Measurements from ENCODE around the gene SPRR3. TPM values are rescaled to one million over a fixed set of nuclear protein-coding genes. Genes with fewer than 3 reads are reported as not detected.

SPRR3 gene
- total and polyA plus RNA-seq, 4 donors = 0.24 to 0.49 (median 0.39) TPM; not detected in 1

DNA sequence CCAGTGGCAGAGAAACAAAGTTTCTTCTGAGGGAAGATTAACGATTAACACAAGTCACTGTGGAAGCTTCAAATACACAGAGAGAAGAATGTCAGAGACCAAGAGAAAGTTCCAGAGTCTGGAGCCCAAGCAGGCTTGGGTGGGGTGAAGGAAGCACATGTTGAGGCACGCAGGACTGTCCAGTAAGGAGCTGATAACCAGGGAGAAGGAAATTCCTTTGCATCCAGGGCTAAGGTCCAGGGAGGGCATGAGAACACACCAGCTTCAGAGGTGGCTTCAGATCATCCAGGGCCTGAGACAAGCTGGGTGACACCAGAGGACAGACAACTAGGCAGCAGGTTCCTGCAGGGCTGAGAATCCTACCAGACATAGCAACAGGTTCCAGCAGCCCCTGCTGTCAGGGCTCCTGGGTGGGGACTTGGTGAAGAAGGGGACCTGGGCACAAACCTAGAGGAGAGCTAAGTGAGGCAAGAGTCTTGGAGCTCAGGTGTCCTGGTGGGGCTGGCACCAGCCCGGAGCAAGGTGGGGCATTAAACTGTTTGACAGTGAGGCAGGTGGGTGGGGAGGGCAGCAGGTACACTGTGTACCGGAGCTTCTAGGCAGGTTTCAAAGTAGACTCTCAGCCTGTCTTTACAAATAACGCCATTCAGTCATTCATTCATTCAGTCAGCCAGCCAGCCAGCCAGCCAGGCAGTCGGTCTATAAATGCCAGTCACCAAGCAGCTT, 20.2 kb upstream of the SPRR3 start:
- no peak for DNase-seq (ENCODE audit: low read depth in 4 of 6, low spot score in 6 of 6)
- Histone ChIP-seq H3K27ac (ENCODE audit: low read depth, low read length) (no peak overlapping the region), H3K4me3 (ENCODE audit: low read depth, low read length) (no peak overlapping the region), H3K27me3 (ENCODE audit: control insufficient read depth, insufficient read depth, low read length) (no peaks in the 10 kb centered on the region), H3K9me3 (ENCODE audit: control insufficient read depth, insufficient read depth, low read length) (no peaks in the 10 kb centered on the region), H3K4me1 (ENCODE audit: control insufficient read depth, insufficient read depth, low read length) (no peaks in the 10 kb centered on the region), H3K36me3 (ENCODE audit: control insufficient read depth, insufficient read depth, low read length) (no peaks in the 10 kb centered on the region)
- WGBS (ENCODE audit: insufficient coverage) = 90% methylated on average over 4 of the region's 6 CpGs

DNA sequence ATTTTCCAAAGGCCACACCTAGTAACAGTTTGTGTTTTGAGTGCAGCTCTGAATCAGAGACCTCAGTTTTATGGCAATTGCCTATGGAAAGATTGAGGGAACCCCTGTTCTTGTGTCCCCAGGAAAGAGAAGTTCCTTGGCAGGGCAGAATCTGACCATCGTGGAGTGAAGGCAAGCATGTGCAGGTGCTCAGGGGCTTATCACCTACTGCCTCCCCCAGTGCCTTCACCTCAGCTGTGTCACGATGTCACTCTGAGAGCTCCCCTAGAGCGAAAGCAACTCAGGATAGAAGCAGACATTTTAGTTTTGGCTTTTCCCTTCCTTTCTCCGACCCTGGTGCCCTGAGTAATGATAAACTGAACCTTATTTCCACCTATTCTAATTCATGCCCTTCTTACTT, 19.5 kb upstream of the SPRR3 start:
- Histone ChIP-seq H3K4me1 (ENCODE audit: control insufficient read depth, insufficient read depth, low read length) (no peaks in the 10 kb centered on the region), H3K36me3 (ENCODE audit: control insufficient read depth, insufficient read depth, low read length) (no peaks in the 10 kb centered on the region), H3K4me3 (ENCODE audit: low read depth, low read length) (no peak overlapping the region), H3K27me3 (ENCODE audit: control insufficient read depth, insufficient read depth, low read length) (no peaks in the 10 kb centered on the region), H3K27ac (ENCODE audit: low read depth, low read length) (no peak overlapping the region), H3K9me3 (ENCODE audit: control insufficient read depth, insufficient read depth, low read length) (no peaks in the 10 kb centered on the region)
- WGBS (ENCODE audit: insufficient coverage) = 89% methylated on average over 4 of the region's 4 CpGs
- no peak for DNase-seq (ENCODE audit: low read depth in 4 of 6, low spot score in 6 of 6)

DNA sequence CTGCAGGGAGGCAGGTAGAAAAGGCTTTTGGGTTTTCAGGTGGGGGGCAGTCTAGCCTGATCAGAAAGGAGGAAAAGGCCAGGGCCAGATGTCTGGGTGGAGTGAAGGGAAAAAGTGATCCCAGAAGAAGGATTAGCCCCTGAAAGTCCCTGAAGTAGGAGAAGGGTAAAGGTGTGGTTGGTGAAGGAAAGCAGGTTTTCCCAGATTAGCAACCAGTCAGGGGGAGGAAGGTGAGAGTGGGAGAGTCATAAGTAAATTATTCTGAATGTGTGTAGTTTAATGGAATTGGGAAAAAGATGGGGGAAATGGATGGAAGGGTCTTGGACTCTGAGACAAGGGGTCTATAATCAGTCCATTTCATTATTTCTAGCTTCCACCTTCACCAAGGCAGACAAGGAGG, 18.3 kb upstream of the SPRR3 start:
- no peaks in the 10 kb centered on the region for H3K9me3 ChIP-seq (ENCODE audit: control insufficient read depth, insufficient read depth, low read length)
- no peaks in the 10 kb centered on the region for H3K4me1 ChIP-seq (ENCODE audit: control insufficient read depth, insufficient read depth, low read length)
- no peak overlapping the region for H3K27ac ChIP-seq (ENCODE audit: low read depth, low read length)
- no peak for DNase-seq (ENCODE audit: low read depth in 4 of 6, low spot score in 6 of 6)
- H3K36me3 ChIP-seq (ENCODE audit: control insufficient read depth, insufficient read depth, low read length) = no peaks in the 10 kb centered on the region
- no peak overlapping the region for H3K4me3 ChIP-seq (ENCODE audit: low read depth, low read length)
- no peaks in the 10 kb centered on the region for H3K27me3 ChIP-seq (ENCODE audit: control insufficient read depth, insufficient read depth, low read length)

DNA sequence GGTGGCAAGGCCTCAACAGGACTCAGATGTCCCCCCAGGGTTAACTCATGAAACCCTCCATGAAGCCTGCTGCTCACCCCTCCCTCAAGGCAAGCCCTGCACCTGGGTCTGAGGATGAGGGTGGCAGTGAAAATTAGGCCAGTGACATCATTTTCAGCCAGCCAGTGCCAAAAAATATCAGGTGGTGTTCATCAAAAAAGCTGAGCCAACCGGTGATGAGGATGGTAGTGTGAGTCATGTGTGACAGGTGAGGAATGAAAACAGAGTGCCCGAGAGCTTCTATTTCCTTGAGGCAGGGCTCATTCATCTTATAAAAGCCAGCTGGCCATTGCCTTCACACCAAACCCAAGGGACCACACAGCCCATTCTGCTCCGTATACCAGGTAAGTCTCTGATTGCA, 17.8 kb upstream of the SPRR3 start, which contains the start of gene SPRR1A:
Gene SPRR1A (plus strand): TSS at position 339 of the 400 bp plus-strand sequence. CDS start 1,150 bp downstream, outside the sequence.
- no peaks in the 10 kb centered on the region for H3K4me1 ChIP-seq (ENCODE audit: control insufficient read depth, insufficient read depth, low read length)
- no peak within 1 kb of the TSS for H3K27ac ChIP-seq (ENCODE audit: low read depth, low read length)
- H3K9me3 ChIP-seq (ENCODE audit: control insufficient read depth, insufficient read depth, low read length) = no peaks in the 10 kb centered on the region
- H3K4me3 ChIP-seq (ENCODE audit: low read depth, low read length) = no peak within 1 kb of the TSS
- no peaks in the 10 kb centered on the region for H3K36me3 ChIP-seq (ENCODE audit: control insufficient read depth, insufficient read depth, low read length)
- no CpG with 5 or more reads among the region's 3 CpGs for WGBS (ENCODE audit: insufficient coverage)
- H3K27me3 ChIP-seq (ENCODE audit: control insufficient read depth, insufficient read depth, low read length) = no peaks in the 10 kb centered on the region
- no peak for DNase-seq (ENCODE audit: low read depth in 4 of 6, low spot score in 6 of 6)

DNA sequence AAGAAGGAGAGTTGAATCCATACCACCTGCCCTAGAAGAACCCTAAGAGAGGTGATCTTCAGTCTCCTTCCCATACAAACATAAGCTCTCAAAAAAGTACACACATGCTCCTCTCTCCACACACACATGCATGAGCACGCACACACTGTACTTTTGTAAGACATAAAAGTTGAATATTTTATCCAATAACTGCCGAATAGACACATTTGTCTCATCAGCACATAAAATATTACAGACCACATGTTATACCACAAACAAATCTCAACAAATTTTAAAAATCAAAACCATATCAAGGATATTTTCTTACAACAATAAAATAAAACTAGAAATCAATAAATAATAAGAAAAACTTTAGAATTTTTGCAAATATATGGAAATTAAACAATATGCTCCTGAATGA, 15.0 kb upstream of the SPRR3 start:
- no peak for DNase-seq (ENCODE audit: low read depth in 4 of 6, low spot score in 6 of 6)
- H3K9me3 ChIP-seq (ENCODE audit: control insufficient read depth, insufficient read depth, low read length) = no peaks in the 10 kb centered on the region
- no peaks in the 10 kb centered on the region for H3K27me3 ChIP-seq (ENCODE audit: control insufficient read depth, insufficient read depth, low read length)
- no peak overlapping the region for H3K27ac ChIP-seq (ENCODE audit: low read depth, low read length)
- no peaks in the 10 kb centered on the region for H3K4me1 ChIP-seq (ENCODE audit: control insufficient read depth, insufficient read depth, low read length)
- WGBS (ENCODE audit: insufficient coverage) = no CpG with 5 or more reads among the region's 2 CpGs
- no peaks in the 10 kb centered on the region for H3K36me3 ChIP-seq (ENCODE audit: control insufficient read depth, insufficient read depth, low read length)
- H3K4me3 ChIP-seq (ENCODE audit: low read depth, low read length) = no peak overlapping the region

DNA sequence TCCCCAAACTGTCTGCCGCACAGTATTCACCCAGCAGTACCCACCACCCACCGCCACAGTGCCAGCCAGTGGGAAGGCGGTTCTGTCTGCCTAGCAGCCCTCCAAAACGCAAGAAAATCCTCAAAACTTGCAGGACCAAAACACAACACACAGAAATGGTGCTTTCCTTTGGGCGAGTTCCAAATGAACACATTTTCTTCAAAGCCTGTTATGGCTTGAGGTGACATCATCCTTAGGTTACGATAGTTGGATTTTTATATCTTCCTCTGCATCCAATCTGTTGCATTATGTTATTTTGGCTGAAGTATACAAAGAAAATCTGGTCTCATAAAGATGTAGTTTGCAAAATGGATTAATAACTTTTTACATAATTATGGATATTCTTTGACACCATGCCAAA, 8.4 kb upstream of the SPRR3 start:
- Histone ChIP-seq H3K27me3 (ENCODE audit: control insufficient read depth, insufficient read depth, low read length) (no peaks in the 10 kb centered on the region), H3K4me1 (ENCODE audit: control insufficient read depth, insufficient read depth, low read length) (peaks cover 5% of the 10 kb centered on the region), H3K9me3 (ENCODE audit: control insufficient read depth, insufficient read depth, low read length) (no peaks in the 10 kb centered on the region), H3K36me3 (ENCODE audit: control insufficient read depth, insufficient read depth, low read length) (no peaks in the 10 kb centered on the region), H3K27ac (ENCODE audit: low read depth, low read length) (no peak overlapping the region), H3K4me3 (ENCODE audit: low read depth, low read length) (no peak overlapping the region)
- DNase-seq (ENCODE audit: low read depth in 4 of 6, low spot score in 6 of 6) = peak in 1 of 6 donors; percentile 89
- no CpG with 5 or more reads among the region's 6 CpGs for WGBS (ENCODE audit: insufficient coverage)

DNA sequence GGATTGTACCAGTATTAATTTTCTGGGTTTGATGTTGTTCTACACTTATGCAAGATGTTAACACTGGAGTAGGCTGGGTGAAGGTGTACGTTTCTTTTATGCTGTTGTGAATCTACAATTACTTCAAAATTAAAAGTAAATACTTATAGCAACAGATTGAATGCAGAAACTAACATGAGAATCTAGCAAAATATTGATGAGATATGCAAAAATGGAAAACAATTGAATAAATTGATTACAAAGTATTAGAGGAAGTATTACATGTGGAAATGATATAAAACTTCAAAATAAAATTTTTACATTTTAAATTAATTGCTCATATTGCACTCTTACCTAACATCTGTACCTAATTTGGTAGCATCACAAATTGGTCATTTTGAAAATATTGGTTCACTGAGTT, 5.7 kb upstream of the SPRR3 start:
- H3K36me3 ChIP-seq (ENCODE audit: control insufficient read depth, insufficient read depth, low read length) = no peaks in the 10 kb centered on the region
- no CpG with 5 or more reads among the region's 1 CpG for WGBS (ENCODE audit: insufficient coverage)
- DNase-seq (ENCODE audit: low read depth in 4 of 6, low spot score in 6 of 6) = no peak
- no peaks in the 10 kb centered on the region for H3K9me3 ChIP-seq (ENCODE audit: control insufficient read depth, insufficient read depth, low read length)
- H3K27ac ChIP-seq (ENCODE audit: low read depth, low read length) = no peak overlapping the region
- no peak overlapping the region for H3K4me3 ChIP-seq (ENCODE audit: low read depth, low read length)
- peaks cover 5% of the 10 kb centered on the region for H3K4me1 ChIP-seq (ENCODE audit: control insufficient read depth, insufficient read depth, low read length)
- H3K27me3 ChIP-seq (ENCODE audit: control insufficient read depth, insufficient read depth, low read length) = no peaks in the 10 kb centered on the region

DNA sequence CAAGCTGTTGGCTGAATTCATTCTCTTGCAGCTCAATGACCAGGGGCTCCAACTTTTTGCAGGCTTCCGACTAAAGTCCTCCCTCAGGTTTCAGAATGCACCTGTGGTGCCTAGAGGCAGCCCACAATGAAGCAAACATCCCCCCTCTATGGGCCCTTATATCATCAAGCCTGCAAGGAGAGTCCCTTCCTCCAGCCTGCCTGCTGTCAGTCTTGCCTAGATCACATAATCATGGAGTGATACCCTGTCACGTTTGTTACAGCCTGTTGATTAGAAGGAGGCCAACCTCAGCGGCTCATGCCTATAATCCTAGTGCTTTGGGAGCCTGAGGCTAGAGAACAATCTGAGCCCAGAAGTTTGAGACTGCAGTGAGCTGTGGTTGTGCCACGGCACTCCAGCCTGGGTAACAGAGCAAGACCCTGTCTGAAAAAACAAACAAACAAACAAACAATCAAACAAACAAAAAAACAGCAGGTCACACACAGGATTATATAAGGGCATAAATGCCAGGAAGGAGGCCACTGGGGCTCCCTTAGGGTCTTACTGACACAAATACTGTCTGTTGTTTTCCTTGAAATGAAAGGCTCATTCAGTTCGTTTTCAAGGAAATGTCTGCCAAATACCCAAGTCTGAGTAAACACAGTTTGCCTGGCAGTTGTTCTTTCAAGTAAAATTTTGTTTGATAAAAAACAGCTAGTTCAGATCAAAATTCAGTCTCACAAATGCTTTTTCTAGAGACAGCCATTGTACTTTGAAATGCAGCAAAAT, 4.7 kb upstream of the SPRR3 start:
- peak in 3 of 6 donors; percentile 5 to 80 (median 37) for DNase-seq (ENCODE audit: low read depth in 4 of 6, low spot score in 6 of 6)
- no peak overlapping the region for H3K4me3 ChIP-seq (ENCODE audit: low read depth, low read length)

DNA sequence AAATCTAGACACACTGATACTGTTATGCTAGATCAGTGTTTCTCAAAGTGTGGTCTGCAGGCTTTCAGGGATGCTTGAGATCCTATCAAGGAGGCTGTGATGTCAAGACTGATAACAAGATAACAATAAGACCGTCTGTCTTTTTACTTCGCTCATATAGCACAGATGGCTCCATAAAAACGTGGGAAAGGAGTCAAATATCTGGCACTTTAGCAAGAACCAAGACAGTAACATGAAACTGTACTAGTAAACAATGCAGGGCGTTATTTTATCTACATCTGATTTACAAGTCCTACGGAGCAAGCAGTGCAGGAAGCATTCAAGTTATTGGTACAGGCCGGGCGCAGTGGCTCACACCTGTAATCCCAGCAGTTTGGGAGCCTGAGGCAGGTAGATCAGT, 3.6 kb upstream of the SPRR3 start:
- 78% methylated on average over 7 of the region's 7 CpGs for WGBS (ENCODE audit: insufficient coverage)

More for the DNA sequence above, 4.7 kb upstream of the SPRR3 start:
- Histone ChIP-seq H3K27ac (ENCODE audit: low read depth, low read length) (no peak overlapping the region), H3K36me3 (ENCODE audit: control insufficient read depth, insufficient read depth, low read length) (no peaks in the 10 kb centered on the region), H3K9me3 (ENCODE audit: control insufficient read depth, insufficient read depth, low read length) (no peaks in the 10 kb centered on the region), H3K27me3 (ENCODE audit: control insufficient read depth, insufficient read depth, low read length) (no peaks in the 10 kb centered on the region), H3K4me1 (ENCODE audit: control insufficient read depth, insufficient read depth, low read length) (peaks cover 5% of the 10 kb centered on the region)
- 24% methylated on average over 4 of the region's 5 CpGs for WGBS (ENCODE audit: insufficient coverage)

DNA sequence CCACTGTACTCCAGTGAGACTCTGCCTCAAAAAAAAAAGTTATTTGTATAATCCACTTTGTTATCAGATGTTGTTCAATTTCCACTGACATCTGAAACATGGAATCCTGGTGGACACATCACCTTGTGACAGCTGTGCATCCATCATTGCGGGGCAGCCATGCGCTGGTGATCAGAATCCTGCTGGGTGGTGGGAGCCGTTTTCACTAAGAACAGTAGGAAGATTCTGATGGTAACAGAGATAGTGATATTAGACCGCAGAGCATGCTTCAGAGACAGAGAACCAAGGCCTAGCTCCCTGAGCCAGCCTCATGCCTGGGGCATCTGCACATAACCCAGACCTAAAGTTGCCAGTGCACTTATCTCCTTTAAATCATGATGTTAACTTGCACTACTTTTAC, 3.1 kb upstream of the SPRR3 start:
- Histone ChIP-seq H3K27me3 (ENCODE audit: control insufficient read depth, insufficient read depth, low read length) (no peaks in the 10 kb centered on the region), H3K27ac (ENCODE audit: low read depth, low read length) (no peak overlapping the region), H3K4me1 (ENCODE audit: control insufficient read depth, insufficient read depth, low read length) (peaks cover 5% of the 10 kb centered on the region), H3K36me3 (ENCODE audit: control insufficient read depth, insufficient read depth, low read length) (no peaks in the 10 kb centered on the region), H3K4me3 (ENCODE audit: low read depth, low read length) (no peak overlapping the region), H3K9me3 (ENCODE audit: control insufficient read depth, insufficient read depth, low read length) (no peaks in the 10 kb centered on the region)
- 94% methylated on average over 4 of the region's 4 CpGs for WGBS (ENCODE audit: insufficient coverage)
- no peak for DNase-seq (ENCODE audit: low read depth in 4 of 6, low spot score in 6 of 6)

More for the DNA sequence above, 3.6 kb upstream of the SPRR3 start:
- peak in 1 of 6 donors; percentile 49 for DNase-seq (ENCODE audit: low read depth in 4 of 6, low spot score in 6 of 6)
- H3K4me1 ChIP-seq (ENCODE audit: control insufficient read depth, insufficient read depth, low read length) = peaks cover 5% of the 10 kb centered on the region
- H3K27me3 ChIP-seq (ENCODE audit: control insufficient read depth, insufficient read depth, low read length) = no peaks in the 10 kb centered on the region
- no peaks in the 10 kb centered on the region for H3K9me3 ChIP-seq (ENCODE audit: control insufficient read depth, insufficient read depth, low read length)
- H3K36me3 ChIP-seq (ENCODE audit: control insufficient read depth, insufficient read depth, low read length) = no peaks in the 10 kb centered on the region
- no peak overlapping the region for H3K4me3 ChIP-seq (ENCODE audit: low read depth, low read length)
- H3K27ac ChIP-seq (ENCODE audit: low read depth, low read length) = no peak overlapping the region

All from spinal cord (tissue), 10 donors.